ENCODE measurements around the gene PLEK. TPM values are rescaled to one million over a fixed set of nuclear protein-coding genes. Genes with fewer than 3 reads are reported as not detected.
"Not testable (repeated sequence)": the region's sequence is repeated elsewhere in the genome, so short reads cannot be mapped to it uniquely, and the experiment has no call there.

Gene PLEK
- total RNA-seq, 1 donor, result not detected

DNA sequence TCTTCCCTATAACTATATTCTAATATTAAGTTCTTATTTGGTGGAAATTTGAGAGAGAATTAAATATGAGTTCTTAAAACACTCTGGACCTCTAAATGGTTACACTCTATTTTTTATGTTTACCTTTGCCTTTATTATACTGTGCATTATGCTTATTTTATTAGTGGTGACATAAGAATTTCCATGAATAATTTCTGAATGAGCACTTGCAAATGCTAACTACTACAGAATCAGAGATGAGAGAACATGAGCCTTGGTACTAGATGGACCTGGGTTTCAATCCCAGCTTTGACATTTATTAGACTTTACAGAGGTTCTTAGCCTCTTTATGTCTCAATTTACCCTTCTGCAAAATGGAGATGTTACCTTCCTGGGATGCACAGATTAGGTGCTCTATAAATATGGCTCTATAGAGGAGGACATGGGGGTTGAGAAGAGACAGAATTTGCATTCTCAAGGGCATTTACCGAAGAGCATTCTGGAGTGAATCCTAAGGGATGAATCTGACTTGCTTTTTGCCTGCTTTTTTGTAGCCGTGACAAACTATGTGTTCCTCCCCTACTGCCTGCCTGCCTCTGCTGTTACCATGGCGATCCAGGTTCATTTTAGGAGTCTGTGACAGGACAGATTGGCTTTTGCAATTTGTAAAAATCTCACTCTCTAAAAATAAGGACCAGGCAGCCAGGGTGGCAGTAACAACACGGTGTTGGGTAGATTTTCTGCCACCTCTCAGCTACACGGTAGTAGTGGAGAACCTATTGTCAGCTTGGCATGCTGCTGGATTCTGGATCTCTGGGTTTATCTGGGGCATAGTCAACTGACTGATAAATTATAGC, 24.6 kb upstream of the PLEK start:
- no peak overlapping the region for H3K4me3 ChIP-seq (ENCODE audit: low read depth, low read length)
- no peak for DNase-seq (ENCODE audit: low read depth)
- TF ChIP-seq, protein P1, sequence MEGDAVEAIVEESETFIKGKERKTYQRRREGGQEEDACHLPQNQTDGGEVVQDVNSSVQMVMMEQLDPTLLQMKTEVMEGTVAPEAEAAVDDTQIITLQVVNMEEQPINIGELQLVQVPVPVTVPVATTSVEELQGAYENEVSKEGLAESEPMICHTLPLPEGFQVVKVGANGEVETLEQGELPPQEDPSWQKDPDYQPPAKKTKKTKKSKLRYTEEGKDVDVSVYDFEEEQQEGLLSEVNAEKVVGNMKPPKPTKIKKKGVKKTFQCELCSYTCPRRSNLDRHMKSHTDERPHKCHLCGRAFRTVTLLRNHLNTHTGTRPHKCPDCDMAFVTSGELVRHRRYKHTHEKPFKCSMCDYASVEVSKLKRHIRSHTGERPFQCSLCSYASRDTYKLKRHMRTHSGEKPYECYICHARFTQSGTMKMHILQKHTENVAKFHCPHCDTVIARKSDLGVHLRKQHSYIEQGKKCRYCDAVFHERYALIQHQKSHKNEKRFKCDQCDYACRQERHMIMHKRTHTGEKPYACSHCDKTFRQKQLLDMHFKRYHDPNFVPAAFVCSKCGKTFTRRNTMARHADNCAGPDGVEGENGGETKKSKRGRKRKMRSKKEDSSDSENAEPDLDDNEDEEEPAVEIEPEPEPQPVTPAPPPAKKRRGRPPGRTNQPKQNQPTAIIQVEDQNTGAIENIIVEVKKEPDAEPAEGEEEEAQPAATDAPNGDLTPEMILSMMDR (IDR thresholded peaks at IDR 0.05; ENCODE audit: insufficient read depth, low read depth, low read length), result no peak

DNA sequence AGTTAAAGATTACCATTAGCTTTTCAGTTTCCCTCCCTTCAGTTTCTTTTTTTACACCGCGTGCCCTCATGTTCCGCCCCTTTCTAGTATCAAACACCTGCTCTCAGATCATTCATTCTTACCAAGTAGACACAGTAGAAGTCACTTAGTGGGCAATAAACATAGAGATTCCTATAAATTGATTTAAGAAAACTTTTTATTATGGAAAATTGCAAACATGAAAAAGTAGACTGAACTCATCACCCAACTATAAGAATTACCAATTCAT, 24.1 kb upstream of the PLEK start:
- no peak overlapping the region for H3K4me3 ChIP-seq (ENCODE audit: low read depth, low read length)
- no peak for DNase-seq (ENCODE audit: low read depth)
- TF ChIP-seq, protein P1 (IDR thresholded peaks at IDR 0.05; ENCODE audit: insufficient read depth, low read depth, low read length), result no peak

DNA sequence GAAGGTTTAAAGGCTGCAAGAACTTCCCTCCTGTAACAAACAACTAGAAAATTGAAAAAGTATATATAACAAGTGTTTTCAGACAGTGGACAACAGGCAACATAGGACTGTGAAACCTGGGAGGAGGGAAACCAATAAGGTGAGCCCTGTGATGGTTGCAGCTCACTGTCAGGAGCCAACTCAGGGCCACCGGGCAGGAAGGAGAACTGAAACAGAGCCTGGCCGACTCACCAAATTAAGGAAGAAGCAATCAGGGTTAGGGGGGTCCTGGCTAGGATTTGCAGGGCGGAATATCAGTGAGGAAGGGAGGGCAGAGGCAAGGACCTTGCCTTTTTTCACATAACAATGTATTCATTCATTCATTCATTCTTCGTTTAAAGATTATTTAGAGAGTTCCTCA, 23.5 kb upstream of the PLEK start:
- H3K4me3 ChIP-seq (ENCODE audit: low read depth, low read length), result no peak overlapping the region
- TF ChIP-seq, protein P1 (IDR thresholded peaks at IDR 0.05; ENCODE audit: insufficient read depth, low read depth, low read length), result no peak
- DNase-seq (ENCODE audit: low read depth), result no peak

DNA sequence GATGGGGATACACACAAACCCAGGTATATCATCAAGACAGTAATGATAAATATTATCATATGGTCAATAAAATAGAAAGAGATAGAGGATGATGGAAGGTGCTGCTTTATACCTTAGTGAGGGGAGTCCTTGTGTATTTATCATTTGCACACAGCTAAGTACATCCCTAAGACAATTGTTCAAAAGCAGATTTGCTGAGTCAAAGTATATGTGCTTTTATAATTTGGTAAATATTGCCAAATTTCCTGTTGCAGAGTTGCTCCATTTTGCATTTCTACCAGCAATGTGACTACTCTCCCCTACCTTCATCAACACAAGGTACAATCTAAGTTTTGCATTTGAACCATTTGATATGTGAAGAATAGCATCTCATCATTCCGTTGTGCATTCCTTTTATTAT, 22.6 kb upstream of the PLEK start:
- DNase-seq (ENCODE audit: low read depth), result no peak
- TF ChIP-seq, protein P1 (IDR thresholded peaks at IDR 0.05; ENCODE audit: insufficient read depth, low read depth, low read length), result no peak
- no peak overlapping the region for H3K4me3 ChIP-seq (ENCODE audit: low read depth, low read length)

DNA sequence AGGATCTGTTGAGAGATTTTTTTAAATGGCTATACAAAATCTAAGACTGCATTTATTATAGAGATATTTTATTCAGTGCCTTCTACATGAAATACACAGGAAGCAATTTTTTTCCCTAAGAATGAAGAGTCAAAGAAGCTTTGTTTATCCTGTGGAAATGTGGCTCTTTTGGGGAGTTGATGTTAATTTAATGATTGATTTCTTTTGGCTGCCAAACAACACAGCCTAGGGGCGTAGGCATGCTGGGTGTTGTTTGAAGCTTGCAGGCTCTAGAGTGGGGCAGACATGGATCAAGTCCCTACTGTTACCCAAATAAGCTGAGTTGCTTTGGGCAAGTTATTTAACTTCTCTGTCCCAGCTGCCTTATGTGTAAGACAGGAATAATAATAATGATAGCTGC, 21.1 kb upstream of the PLEK start:
- H3K4me3 ChIP-seq (ENCODE audit: low read depth, low read length), result no peak overlapping the region
- no peak for DNase-seq (ENCODE audit: low read depth)
- TF ChIP-seq, protein P1 (IDR thresholded peaks at IDR 0.05; ENCODE audit: insufficient read depth, low read depth, low read length), result no peak

DNA sequence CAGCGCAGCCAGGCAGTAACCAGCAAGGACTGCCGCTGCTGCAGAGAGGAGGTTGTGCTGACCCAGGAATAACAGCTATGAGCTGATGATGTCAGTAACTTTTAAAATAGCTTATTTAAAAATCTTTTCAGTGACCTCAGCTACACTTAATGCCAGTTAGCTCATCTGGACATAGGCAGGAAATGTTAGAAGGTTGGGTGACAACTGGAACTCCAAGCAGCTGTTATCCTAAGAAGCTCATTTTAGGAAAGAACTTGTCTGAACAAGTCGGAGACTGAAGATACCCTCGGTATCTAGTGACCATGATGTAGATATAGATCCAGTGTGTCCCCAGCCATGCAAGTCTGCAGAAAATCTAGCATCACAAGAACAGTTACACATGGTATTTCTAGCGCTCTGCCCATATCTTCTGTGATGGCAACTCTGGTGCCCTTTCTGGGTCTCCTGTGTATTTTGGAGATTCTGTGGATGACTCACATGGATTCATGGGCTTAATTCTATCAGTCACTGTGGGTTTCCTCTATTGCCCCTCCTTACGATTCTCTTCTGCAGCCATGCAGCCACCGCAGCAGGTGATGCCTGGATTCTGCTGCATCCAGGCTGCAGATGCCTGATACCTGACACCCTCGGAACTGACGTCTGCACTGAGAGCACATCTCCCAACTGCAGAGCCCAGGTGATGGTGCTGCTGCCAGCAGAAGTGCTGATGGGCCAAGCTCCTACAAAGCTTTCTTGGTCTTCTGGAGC, 19.8 kb upstream of the PLEK start:
- H3K4me3 ChIP-seq (ENCODE audit: low read depth, low read length), result no peak overlapping the region
- no peak for DNase-seq (ENCODE audit: low read depth)
- TF ChIP-seq, protein P1 (IDR thresholded peaks at IDR 0.05; ENCODE audit: insufficient read depth, low read depth, low read length), result no peak

DNA sequence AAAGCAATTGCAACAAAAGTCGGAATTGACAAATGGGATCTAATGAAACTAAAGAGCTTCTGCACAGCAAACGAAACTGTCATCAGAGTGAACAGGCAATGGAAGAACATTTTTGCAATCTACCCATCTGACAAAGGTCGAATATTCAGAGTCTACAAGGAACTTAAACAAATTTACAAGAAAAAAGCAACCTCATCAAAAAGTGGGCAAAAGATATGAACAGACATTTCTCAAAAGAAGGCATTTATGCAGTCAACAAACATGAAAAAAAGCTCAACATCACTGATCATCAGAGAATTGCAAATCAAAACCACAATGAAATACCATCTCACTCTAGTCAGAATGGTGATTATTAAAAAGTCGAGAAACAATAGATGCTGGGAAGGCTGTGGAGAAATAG, 16.0 kb upstream of the PLEK start:
- H3K4me3 ChIP-seq (ENCODE audit: low read depth, low read length); DNase-seq (ENCODE audit: low read depth): not testable (repeated sequence)
